K562 (cell line): ENCODE data around the gene C1QTNF5. TPM values are rescaled to one million over a fixed set of nuclear protein-coding genes. Genes with fewer than 3 reads are reported as not detected.
A peak's percentile ranks its signal among the peaks of the same experiment; 100 is the strongest.

Experiments used
- ATAC-seq: fragments of 200-7000 bp; cut with Tn5 transposase; 3 replicates; pipeline ENCODE4 v1.9.1; 2020; ENCODE audit warnings: moderate library complexity
- BruUV-seq: library from RNA; stranded (reverse); fragments of 400-500 nt; replicated peaks from 2 replicates; lab custom pipeline; 2021; lab: Mats Ljungman, UMichigan
- CTCF ChIA-PET: fragments of 300-600 bp; formaldehyde crosslinking; extraction: SDS; loops from one replicate; lab custom pipeline; 2021; ENCODE audit warnings: low intra/inter-chr PET ratio; lab: Yijun Ruan, JAX
- POLR2A ChIA-PET: fragments of 300-600, 350-650 bp; sonication (Branson Sonifier 250); formaldehyde crosslinking; extraction: SDS; loops from one replicate; lab custom pipeline; 2021; ENCODE audit warnings: antibody characterized with exemption, inconsistent platforms; lab: Yijun Ruan, JAX
- DNase-seq, 4 experiments: peaks; one replicate each; pipeline versions ENCODE4 v3.0.0 to v3.0.0-alpha.2; 2011 to 2018; ENCODE audit warnings: low spot score in 3 of 4, mixed read lengths in 3 of 4; ENCODE audit errors: extremely low read depth in 1 of 4
- FAIRE-seq: peaks from 2 replicates; lab custom pipeline; 2011; peaks lifted over from hg19 to GRCh38; lab: Jason Lieb, UNC
- H2AFZ ChIP-seq: 2 replicates; pipeline ENCODE4 v1.6.0; 2011; ENCODE audit warnings: low read depth, low read length, control low read depth, inconsistent platforms
- H3K27ac ChIP-seq: fragments of 200-600 bp; 3 replicates; pipeline ENCODE4 v1.8.0; 2011; ENCODE audit warnings: low read depth, mild to moderate bottlenecking, control low read depth, inconsistent platforms, low read length, moderate library complexity, mixed read lengths; ENCODE audit errors: extremely low read depth
- H3K27me3 ChIP-seq, 2 experiments: fragments of 300-600 bp in 1 of 2; 2 replicates in 1 of 2; 3 replicates in 1 of 2; pipeline versions ENCODE4 v1.6.0 to v1.8.0; 2011; ENCODE audit warnings: inconsistent platforms in 2 of 2, low read length in 2 of 2, mild to moderate bottlenecking in 1 of 2, mixed read lengths in 1 of 2, moderate library complexity in 1 of 2; ENCODE audit not compliant: control insufficient read depth in 2 of 2, insufficient read depth in 2 of 2
- H3K36me3 ChIP-seq: fragments of 300-600 bp; 3 replicates; pipeline ENCODE4 v1.8.0; 2011; ENCODE audit warnings: mild to moderate bottlenecking, low read length, inconsistent platforms; ENCODE audit not compliant: control insufficient read depth, insufficient read depth
- H3K4me1 ChIP-seq, 2 experiments: fragments of 200-600 bp in 1 of 2; replicated peaks in 1 of 2; 2 replicates in 1 of 2; 3 replicates in 1 of 2; pipeline versions ENCODE4 v1.5.1 to v1.8.0; 2011; ENCODE audit warnings: inconsistent platforms in 2 of 2, low read length in 2 of 2, mild to moderate bottlenecking in 1 of 2, mixed read lengths in 1 of 2, moderate library complexity in 1 of 2; ENCODE audit not compliant: control insufficient read depth in 2 of 2, insufficient read depth in 2 of 2
- H3K4me2 ChIP-seq: 2 replicates; pipeline ENCODE4 v1.6.1; 2011; ENCODE audit warnings: low read length, control low read depth, inconsistent platforms, mixed read lengths; ENCODE audit not compliant: insufficient read depth
- H3K4me3 ChIP-seq: fragments of 200-600 bp; sonication (generic), shearing (Covaris generic); 2 replicates; pipeline ENCODE4 v1.5.1; 2016; ENCODE audit warnings: control low read depth, inconsistent platforms
- H3K79me2 ChIP-seq: fragments of 200-600 bp; 3 replicates; pipeline ENCODE4 v1.8.0; 2011; ENCODE audit warnings: low read length, inconsistent platforms; ENCODE audit not compliant: control insufficient read depth, insufficient read depth
- H3K9ac ChIP-seq, 2 experiments: 2 replicates each; pipeline versions ENCODE4 v1.6.0 to v1.6.1; 2011; ENCODE audit warnings: low read depth in 2 of 2, low read length in 2 of 2, control low read depth in 1 of 2, inconsistent platforms in 1 of 2, mild to moderate bottlenecking in 1 of 2, mixed read lengths in 1 of 2; ENCODE audit not compliant: insufficient read depth in 1 of 2
- H3K9me1 ChIP-seq: one replicate; pipeline ENCODE4 v1.6.0; 2011; ENCODE audit warnings: inconsistent platforms, mild to moderate bottlenecking, low read length, moderate library complexity; ENCODE audit not compliant: control insufficient read depth, insufficient read depth
- H3K9me3 ChIP-seq: replicated peaks from 2 replicates; pipeline ENCODE4 v1.5.1; 2011; ENCODE audit warnings: low read depth, low read length, inconsistent platforms; ENCODE audit not compliant: control insufficient read depth, insufficient read depth
- H4K20me1 ChIP-seq: replicated peaks from 2 replicates; pipeline ENCODE4 v1.6.1; 2011; ENCODE audit warnings: low read length, inconsistent platforms, mixed read lengths; ENCODE audit not compliant: control insufficient read depth, insufficient read depth
- POLR2G ChIP-seq: fragments of 200-400 bp; formaldehyde crosslinking; IDR thresholded peaks from 2 replicates; pipeline ENCODE4 v1.6.1; 2017; ENCODE audit warnings: low read depth, mild to moderate bottlenecking, antibody characterized with exemption, low read length, moderate library complexity
- RBFOX2 ChIP-seq: fragments of 200-400 bp; formaldehyde crosslinking; IDR thresholded peaks from 2 replicates; pipeline ENCODE4 v1.6.1; 2017; ENCODE audit warnings: low read depth, mild to moderate bottlenecking, low read length, moderate library complexity
- WGBS: fragments of 100-300 bp; shearing (Covaris generic); methylation state at CpG from one replicate; pipeline ENCODE4 v1.1.6; 2016; ENCODE audit warnings: low coverage, mixed read lengths; ENCODE audit not compliant: insufficient coverage; ENCODE audit errors: missing lambda C conversion rate; 5-methylcytosine and 5-hydroxymethylcytosine counted together
- in situ Hi-C: fragments of 300-500 bp; cut with MboI; formaldehyde crosslinking; loops from 4 replicates; pipeline ENCODE4 v1.15.0; 2018; ENCODE audit warnings: inconsistent platforms, mixed read lengths
- intact Hi-C: fragments of 100-400 bp; cut with micrococcal nuclease; formaldehyde crosslinking; loops from 2 replicates; pipeline ENCODE4 v1.14.2; 2022
- polyA plus RNA-seq, 8 experiments: library from polyadenylated mRNA; depleted of rRNA in 4 of 8; stranded (reverse) in 5 of 8; unstranded in 3 of 8; fragments of >200 nt; fragmentation: Nextera tagmentation in 2 of 8; fragmentation: Illumina TruSeq in 1 of 8; extraction: Ambion mirVana in 2 of 8; extraction: Trizol in 1 of 8; gene quantifications; 2 replicates each; pipeline versions ENCODE4 v1.2.1 to v1.2.3, GENCODE V29; 2011 to 2014; ENCODE audit warnings: inconsistent platforms in 1 of 8, missing spikeins in 1 of 8
- total RNA-seq, 7 experiments: library from RNA; depleted of rRNA in 6 of 7; stranded (reverse); fragments of >200 nt in 6 of 7; fragmentation: Illumina TruSeq in 2 of 7; extraction: Trizol in 2 of 7; gene quantifications; 2 replicates each; pipeline versions ENCODE4 v1.2.1 to v1.2.3, GENCODE V29; 2011 to 2021; ENCODE audit warnings: low replicate concordance in 1 of 7
- TF ChIP-seq, protein P1 (sequence below): fragments of 450-650 bp; IDR thresholded peaks from 2 replicates; pipeline ENCODE4 v1.6.1; 2017; ENCODE audit warnings: antibody characterized with exemption, mild to moderate bottlenecking

C1QTNF5 gene
- total and polyA plus RNA-seq, 9 of the 15 experiments (the other 6 are each of a cell fraction or from before 2014, with no cell fraction given), result 0.07 to 0.76 (median 0.24) TPM; not detected in 1

DNA sequence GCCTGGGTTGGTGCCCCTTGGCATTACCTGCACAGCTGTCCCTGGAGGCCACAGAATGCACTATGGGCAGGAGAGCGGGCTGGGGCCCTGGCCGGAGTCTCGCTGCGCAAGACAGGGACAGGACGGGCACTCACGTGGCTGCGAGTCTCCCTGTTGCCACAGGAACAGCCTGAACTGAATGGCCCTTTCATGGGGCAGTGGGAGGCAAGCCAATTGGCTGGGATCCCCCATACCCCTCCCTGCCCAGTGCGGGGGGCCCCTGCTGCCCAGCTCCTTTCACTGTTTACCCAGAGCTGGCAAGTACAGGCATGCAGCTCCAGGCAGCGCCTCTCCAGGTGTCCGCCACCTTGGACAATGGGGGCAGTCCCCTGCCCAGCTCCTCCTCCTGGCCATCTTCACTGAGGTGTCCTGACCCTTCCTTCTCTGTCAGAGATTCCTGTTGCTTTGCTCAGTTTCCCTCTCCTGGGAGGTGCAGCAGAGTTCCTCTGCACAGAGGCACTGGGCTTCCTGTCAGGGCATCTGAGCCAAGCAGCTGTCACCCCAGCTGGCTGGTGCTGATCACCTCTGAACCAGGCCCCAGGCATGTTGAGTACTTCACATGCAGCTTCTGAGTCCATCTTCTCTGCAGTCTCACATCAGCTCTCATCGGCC is 35.6 kb upstream of the C1QTNF5 start:
- BruUV-seq, result no TSS peak
- Histone ChIP-seq H3K9me3 (no peaks in the 10 kb centered on the region), H3K36me3 (peaks cover 24% of the 10 kb centered on the region; the same call in 1 of the 3 replicates), H3K4me3 (no peak overlapping the region), H3K9me1 (no peaks in the 10 kb centered on the region)
- intact Hi-C loops (loop anchor here (5.0 kb wide), 1 partner anchor 269 kb away; the partner anchor contains the start of gene C2CD2L), in situ Hi-C loops (no loop called here)
- no peak for DNase-seq
- TF ChIP-seq, protein P1, sequence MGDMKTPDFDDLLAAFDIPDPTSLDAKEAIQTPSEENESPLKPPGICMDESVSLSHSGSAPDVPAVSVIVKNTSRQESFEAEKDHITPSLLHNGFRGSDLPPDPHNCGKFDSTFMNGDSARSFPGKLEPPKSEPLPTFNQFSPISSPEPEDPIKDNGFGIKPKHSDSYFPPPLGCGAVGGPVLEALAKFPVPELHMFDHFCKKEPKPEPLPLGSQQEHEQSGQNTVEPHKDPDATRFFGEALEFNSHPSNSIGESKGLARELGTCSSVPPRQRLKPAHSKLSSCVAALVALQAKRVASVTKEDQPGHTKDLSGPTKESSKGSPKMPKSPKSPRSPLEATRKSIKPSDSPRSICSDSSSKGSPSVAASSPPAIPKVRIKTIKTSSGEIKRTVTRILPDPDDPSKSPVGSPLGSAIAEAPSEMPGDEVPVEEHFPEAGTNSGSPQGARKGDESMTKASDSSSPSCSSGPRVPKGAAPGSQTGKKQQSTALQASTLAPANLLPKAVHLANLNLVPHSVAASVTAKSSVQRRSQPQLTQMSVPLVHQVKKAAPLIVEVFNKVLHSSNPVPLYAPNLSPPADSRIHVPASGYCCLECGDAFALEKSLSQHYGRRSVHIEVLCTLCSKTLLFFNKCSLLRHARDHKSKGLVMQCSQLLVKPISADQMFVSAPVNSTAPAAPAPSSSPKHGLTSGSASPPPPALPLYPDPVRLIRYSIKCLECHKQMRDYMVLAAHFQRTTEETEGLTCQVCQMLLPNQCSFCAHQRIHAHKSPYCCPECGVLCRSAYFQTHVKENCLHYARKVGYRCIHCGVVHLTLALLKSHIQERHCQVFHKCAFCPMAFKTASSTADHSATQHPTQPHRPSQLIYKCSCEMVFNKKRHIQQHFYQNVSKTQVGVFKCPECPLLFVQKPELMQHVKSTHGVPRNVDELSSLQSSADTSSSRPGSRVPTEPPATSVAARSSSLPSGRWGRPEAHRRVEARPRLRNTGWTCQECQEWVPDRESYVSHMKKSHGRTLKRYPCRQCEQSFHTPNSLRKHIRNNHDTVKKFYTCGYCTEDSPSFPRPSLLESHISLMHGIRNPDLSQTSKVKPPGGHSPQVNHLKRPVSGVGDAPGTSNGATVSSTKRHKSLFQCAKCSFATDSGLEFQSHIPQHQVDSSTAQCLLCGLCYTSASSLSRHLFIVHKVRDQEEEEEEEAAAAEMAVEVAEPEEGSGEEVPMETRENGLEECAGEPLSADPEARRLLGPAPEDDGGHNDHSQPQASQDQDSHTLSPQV, result no peak
- peak; percentile 55 for TF ChIP-seq RBFOX2
- TF ChIP-seq POLR2G, result 0 out of 2 replicates have a peak, but pooled peaks have one; percentile 37
- TF ChIP-seq, all 486 proteins: peak for 2
- Histone ChIP-seq H3K4me1 (peaks cover 65 to 82% of the 10 kb centered on the region in 2 experiments), H2AFZ (no peak overlapping the region), H3K9ac (peak overlapping the region in 1 of 2 experiments; percentile 79; a peak in 2 of 4 replicates), H3K79me2 (peaks cover 27% of the 10 kb centered on the region), H3K4me2 (no peak overlapping the region), H4K20me1 (peaks cover 5% of the 10 kb centered on the region; the same call in 1 of the 2 replicates), H3K27ac (no peak overlapping the region), H3K27me3 (no peaks in the 10 kb centered on the region)
- 92% methylated on average over 9 of the region's 11 CpGs for WGBS
- POLR2A ChIA-PET, result interaction anchor here (0.6 to 6.0 kb wide), 8 partner anchors 8 to 284 kb away, joined by 3 to 34 read pairs (median 4); no protein-coding TSS in a partner anchor
- FAIRE-seq (no peak), ATAC-seq (no peak)
- CTCF ChIA-PET, result interaction anchor here (5.9 kb wide), 1 partner anchor 20 kb away, joined by 41 read pairs; no protein-coding TSS in a partner anchor
